DMS53 treated with DMSO at 0.1 percent for 48 hours (cell line): ENCODE data around the gene ZNF593.

ENCODE experiments used
- DNase-seq: peaks from one replicate; lab custom pipeline; 2025; ENCODE audit not compliant: unreplicated experiment; lab: John Stamatoyannopoulos, UW

Gene ZNF593

DNA sequence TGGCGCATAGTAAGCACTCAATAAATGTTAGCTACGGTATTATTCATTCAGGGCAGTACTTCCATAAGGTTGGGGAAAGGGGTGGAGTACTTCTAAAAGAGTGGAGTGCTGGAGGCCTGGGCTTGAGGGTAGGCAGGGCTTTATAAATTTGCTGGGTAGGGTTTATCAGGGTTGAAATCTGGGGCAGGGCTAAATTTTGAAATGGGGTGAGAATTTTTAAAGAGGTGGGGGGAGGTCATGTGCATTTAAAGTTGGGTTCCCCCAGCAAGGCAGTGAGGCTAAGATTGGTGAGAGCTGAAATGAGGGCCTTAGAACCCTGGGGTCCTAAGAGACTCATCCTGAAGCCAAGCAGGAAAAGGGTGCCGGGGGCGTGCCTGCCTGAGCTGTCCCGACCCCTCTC lies 30.7 kb downstream of the ZNF593 start:
- no peak for DNase-seq

DNA sequence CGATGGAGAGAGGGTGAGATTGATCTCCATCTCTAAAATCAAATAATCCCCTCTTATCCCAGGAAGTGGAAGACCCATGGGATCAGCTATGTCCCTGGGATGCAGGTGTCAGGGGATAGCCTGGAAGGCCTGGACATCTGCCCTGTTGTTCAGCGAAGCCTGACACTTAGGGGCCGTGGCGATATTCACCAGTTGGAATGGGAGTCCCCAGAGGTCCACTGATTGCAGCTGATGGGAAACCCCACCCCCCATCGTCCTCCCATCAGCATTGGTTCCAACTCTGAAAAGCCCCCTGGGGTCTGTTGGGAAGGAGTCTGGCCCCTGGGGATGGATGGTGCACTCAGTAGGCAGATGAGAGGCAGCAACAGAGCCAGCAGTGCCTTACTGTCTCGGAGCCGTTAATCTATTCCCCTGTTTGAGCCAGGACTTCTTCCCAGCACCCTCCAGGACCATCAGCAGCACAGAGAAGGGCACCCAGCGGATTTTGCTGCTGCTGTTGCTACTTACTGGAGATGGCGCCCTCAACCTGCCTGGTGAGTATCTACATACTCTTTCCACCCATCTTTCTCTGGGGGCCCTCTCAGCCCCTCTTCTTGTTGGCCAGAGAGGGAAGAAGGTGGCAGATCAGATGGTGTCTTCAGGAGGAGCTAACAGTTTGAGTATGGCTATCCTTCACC lies 34.1 kb downstream of the ZNF593 start:
- no peak for DNase-seq

DNA sequence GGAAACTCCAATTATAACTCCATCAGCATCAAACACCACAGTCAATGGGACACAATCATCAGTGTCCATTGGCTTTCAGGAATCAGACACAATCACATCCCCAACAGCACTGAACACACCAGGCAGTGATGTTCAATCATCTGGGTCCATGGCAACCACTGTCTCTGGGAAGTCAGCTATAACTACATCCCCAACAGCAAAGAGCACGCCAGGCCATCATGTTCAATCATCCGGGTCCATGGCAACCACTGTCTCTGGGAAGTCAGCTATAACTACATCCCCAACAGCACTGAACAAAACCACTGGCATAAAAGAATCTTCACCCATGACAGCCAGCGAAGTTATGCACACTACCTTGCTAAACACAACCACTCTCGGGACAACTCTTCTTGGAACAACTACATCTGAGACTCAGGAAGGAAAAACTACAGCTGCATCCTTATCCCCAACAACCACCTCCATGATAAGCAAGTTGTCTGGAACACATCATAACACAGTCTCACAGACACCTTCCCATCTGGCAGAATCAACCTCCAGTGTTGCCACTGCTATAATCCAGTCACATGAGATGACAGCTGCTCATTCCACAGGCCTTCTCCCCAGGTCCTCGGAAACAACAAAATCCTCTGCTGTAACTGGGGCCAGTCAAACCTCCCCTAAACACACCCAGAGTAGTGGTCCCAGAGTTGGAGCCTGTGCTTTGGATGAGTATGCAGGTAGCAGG lies 40.6 kb downstream of the ZNF593 start:
- no peak for DNase-seq

DNA sequence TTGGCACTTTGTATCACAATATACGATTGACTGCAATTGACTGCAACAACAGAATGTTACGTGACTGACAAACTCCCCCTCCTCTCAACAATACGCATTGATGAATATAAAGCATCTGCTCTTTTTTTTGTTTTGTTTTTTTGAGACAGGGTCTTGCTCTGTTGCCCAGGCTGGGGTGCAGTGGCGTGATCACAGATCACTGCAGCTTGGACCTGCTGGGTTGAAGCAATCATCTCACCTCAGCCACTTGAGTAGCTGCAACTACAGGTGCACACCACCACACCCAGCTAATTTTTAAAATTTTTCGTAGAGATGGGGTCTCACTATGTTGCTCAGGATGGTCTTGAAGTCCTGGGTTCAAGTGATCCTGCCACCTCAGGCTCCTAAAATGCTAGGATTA lies 43.0 kb downstream of the ZNF593 start:
- no peak for DNase-seq

DNA sequence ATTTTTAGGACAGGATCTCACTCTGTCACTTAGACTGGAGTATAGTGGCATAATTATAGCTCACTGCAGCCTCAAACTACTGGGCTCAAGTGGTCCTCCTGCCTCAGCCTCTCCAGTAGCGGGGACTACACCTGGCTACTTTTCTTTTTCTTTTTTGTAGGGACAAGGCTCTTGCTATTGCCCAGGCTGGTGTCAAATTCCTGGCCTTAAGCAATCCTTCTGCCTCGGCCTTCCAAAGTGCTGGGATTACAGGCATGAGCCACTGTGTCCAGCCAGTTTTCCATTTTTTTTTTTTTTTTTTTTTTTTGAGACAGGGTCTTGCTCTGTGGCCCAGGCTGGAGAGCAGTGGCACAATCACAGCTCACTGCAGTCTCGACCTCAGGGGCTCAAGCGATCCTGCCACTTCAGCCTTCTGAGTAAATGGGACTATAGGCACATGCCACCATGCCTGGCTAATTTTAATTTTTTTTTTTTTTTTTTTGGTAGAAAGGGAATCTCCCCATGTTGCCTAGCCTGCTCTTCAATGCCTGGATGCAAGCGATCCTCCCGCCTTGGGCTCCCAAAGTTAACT lies 43.7 kb downstream of the ZNF593 start:
- DNase-seq: no peak

DNA sequence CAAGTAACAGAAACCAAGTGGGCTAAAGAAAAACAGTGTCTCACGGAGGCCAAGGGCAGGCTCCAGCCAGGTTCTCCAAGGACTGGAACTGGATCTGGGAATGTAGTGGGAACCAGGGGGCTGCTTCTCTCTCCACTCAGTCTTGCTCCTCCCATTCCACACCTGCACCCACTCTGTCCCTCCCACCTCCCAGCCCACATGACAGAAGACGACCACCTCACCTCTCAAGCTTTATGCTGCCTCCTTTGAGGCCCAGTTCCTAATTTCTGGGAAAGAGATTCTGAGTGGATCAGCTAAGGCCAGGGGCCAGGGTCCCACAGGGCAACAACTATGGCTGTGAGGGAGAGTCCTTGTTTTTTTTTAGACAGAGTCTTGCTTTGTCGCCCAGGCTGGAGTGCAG lies 45.5 kb downstream of the ZNF593 start:
- no peak for DNase-seq

DNA sequence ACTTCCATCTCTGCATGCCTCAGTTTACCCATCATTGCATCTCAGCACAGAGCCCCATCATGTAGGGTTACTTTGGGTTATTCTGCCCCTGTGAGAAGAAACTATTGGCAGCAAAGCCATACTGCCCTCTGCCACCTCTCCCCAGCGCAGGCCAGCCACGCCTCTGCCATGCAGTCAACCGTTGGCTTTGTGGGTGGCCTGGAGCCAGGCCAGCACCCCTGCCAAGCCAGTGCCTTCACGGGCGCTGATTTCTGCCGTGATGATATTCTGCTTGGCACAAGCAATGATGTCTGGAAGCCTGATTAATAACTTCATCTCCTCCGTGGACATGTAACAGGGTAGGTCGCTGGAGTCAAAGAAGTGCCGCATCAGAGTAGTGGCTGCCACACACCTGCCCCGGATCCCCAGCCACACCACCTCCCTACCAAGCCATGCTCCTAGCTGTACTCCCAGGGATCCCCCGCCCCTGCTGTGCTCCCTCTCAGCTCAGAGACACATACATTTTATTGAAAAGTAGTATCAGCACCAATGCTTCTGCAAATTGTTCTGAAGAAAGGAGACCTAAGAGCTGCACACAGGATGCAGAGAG lies 49.3 kb downstream of the ZNF593 start:
- DNase-seq: no peak
